ENCODE data around the gene CXCL11. TPM values are rescaled to one million over a fixed set of nuclear protein-coding genes. Genes with fewer than 3 reads are reported as not detected.
A peak's percentile ranks its signal among the peaks of the same experiment; 100 is the strongest.

CXCL11 gene
- total RNA-seq, 1 donor from 2014 or later = not detected

DNA sequence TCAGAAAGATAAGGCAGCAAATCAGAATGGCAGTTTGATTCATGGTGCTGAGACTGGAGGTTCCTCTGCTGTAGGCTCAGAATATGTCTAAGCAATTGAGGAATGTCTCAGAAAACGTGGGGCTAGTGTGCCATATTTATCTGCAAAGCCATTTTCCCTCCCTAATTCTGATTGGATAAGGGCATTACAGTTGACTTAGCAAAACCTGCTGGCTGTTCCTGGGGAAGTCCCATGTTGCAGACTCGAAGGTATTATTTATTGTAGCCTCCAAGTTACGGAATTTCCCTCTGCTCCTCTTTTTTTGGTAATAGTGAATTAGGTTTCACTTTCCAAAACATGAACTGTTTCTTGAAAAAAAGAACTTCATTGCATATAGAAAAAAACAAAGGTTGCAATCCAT, 12.5 kb downstream of the CXCL11 start, which contains the start of gene CXCL10:
TSS of gene CXCL10 (minus strand) at position 109 of the 400 bp plus-strand sequence. CDS start at position 43, 66 bp downstream.
- Mint-ChIP-seq H3K36me3 (ENCODE audit: low read depth) (no peaks in the 10 kb centered on the region), H3K27ac (no peak within 1 kb of the TSS), H3K4me3 (no peak within 1 kb of the TSS), H3K27me3 (no peaks in the 10 kb centered on the region), H3K9me3 (no peaks in the 10 kb centered on the region), H3K4me1 (peaks cover 29% of the 10 kb centered on the region)
- TF ChIP-seq, protein P1, sequence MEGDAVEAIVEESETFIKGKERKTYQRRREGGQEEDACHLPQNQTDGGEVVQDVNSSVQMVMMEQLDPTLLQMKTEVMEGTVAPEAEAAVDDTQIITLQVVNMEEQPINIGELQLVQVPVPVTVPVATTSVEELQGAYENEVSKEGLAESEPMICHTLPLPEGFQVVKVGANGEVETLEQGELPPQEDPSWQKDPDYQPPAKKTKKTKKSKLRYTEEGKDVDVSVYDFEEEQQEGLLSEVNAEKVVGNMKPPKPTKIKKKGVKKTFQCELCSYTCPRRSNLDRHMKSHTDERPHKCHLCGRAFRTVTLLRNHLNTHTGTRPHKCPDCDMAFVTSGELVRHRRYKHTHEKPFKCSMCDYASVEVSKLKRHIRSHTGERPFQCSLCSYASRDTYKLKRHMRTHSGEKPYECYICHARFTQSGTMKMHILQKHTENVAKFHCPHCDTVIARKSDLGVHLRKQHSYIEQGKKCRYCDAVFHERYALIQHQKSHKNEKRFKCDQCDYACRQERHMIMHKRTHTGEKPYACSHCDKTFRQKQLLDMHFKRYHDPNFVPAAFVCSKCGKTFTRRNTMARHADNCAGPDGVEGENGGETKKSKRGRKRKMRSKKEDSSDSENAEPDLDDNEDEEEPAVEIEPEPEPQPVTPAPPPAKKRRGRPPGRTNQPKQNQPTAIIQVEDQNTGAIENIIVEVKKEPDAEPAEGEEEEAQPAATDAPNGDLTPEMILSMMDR (IDR thresholded peaks at IDR 0.05) = no peak
- POLR2A ChIA-PET = interaction anchor here (1.0 kb wide), 1 partner anchor 27 kb away, joined by 3 read pairs; no protein-coding TSS in a partner anchor
- CTCF ChIA-PET = no interaction called here
- ATAC-seq (ENCODE audit: low read depth) = peak; percentile 66
- intact Hi-C loops (cut with micrococcal nuclease) = loop anchor here (2.0 kb wide), 2 partner anchors 15 to 37 kb away; no protein-coding TSS in a partner anchor
- DNase-seq = no peak

DNA sequence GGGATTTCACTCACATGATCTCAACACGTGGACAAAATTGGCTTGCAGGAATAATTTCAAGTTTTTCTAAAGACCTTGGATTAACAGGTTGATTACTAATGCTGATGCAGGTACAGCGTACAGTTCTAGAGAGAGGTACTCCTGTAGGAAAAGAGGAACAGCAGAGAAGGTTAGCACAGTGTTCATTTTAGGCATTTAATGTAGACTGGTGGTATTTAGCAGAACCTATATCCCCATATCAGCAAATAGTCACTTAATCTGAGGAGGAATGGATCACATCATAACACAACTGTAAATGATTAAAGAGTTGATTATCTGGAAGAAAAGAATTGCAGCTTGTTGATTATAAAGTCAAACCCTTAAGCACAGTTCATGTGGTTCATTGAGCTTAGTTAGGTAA, 13.2 kb downstream of the CXCL11 start:
- no peak overlapping the region for H3K4me3 Mint-ChIP-seq

DNA sequence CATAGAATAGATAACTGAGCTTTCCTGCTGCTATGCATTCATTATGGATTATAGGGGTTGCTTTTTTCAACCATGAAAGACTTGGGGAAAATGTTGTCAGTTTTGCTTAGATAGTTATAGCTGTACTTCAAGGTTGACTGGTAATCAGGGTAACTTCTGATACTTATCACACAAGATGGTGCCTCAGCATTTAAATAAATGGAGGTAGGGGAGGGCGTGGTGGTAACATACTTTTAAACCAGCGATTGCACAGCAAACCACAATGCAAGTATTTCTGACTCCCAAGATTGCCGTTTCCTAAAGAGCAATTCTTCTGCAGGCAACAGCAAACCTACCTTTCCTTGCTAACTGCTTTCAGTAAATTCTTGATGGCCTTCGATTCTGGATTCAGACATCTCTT, 13.8 kb downstream of the CXCL11 start:
- Mint-ChIP-seq H3K36me3 (ENCODE audit: low read depth) (no peaks in the 10 kb centered on the region), H3K27ac (no peak overlapping the region), H3K27me3 (no peaks in the 10 kb centered on the region), H3K4me1 (peaks cover 24% of the 10 kb centered on the region), H3K9me3 (no peaks in the 10 kb centered on the region), H3K4me3 (no peak overlapping the region)
- intact Hi-C loops (cut with micrococcal nuclease) = loop anchor here (2.0 kb wide), 2 partner anchors 13 to 39 kb away; no protein-coding TSS in a partner anchor
- DNase-seq (no peak), ATAC-seq (ENCODE audit: low read depth) (no peak)
- ChIA-PET POLR2A (no interaction called here), CTCF (no interaction called here)
- TF ChIP-seq, protein P1 (IDR thresholded peaks at IDR 0.05) = no peak

More for the DNA sequence above, 13.2 kb downstream of the CXCL11 start:
- Mint-ChIP-seq H3K36me3 (ENCODE audit: low read depth) (no peaks in the 10 kb centered on the region), H3K4me1 (peaks cover 24% of the 10 kb centered on the region), H3K27ac (no peak overlapping the region), H3K9me3 (no peaks in the 10 kb centered on the region), H3K27me3 (no peaks in the 10 kb centered on the region)
- DNase-seq (no peak), ATAC-seq (ENCODE audit: low read depth) (no peak)
- ChIA-PET POLR2A (no interaction called here), CTCF (no interaction called here)
- intact Hi-C loops (cut with micrococcal nuclease) = loop anchor here (2.0 kb wide), 2 partner anchors 14 to 38 kb away; no protein-coding TSS in a partner anchor
- TF ChIP-seq, protein P1 (IDR thresholded peaks at IDR 0.05) = no peak

DNA sequence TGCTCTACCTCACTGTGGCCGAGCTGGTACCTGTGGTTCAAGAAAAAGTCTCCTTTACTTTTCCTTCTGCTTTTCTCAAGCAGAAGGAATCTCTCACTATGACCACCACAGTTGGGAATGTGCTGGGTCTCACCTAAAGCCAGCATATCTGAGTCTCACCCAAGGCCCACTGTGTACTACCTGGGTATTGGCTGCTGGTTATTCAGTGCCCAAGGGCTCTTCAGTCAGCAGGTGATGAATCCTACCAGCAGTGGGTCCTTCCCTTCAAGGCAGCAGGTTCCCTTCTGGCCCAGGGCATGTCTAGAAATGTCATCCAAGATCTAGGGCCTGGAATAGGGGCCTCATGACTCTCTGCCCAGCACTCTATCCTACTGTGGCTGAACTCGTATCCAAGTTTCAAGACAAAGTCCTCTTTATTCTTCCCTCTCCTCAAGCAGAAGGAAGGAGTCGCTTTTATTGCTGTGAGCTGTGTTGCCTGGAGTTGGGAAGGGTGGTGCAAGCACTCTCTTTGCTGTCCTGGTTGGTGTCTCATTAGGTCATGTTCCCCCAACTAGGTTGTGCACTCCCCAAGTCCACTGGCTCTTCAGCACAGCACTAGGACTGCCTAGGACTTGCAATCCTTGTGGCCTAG, 18.7 kb downstream of the CXCL11 start:
- no peaks in the 10 kb centered on the region for H3K36me3 Mint-ChIP-seq (ENCODE audit: low read depth)
- ChIA-PET POLR2A (no interaction called here), CTCF (no interaction called here)
- no peak overlapping the region for H3K4me3 Mint-ChIP-seq
- no peak for DNase-seq
- TF ChIP-seq, protein P1 (IDR thresholded peaks at IDR 0.05) = no peak
- H3K27me3 Mint-ChIP-seq = no peaks in the 10 kb centered on the region
- intact Hi-C loops (cut with micrococcal nuclease) = no loop called here
- no peaks in the 10 kb centered on the region for H3K9me3 Mint-ChIP-seq
- H3K27ac Mint-ChIP-seq = no peak overlapping the region
- ATAC-seq (ENCODE audit: low read depth) = no peak
- H3K4me1 Mint-ChIP-seq = peaks cover 16% of the 10 kb centered on the region

DNA sequence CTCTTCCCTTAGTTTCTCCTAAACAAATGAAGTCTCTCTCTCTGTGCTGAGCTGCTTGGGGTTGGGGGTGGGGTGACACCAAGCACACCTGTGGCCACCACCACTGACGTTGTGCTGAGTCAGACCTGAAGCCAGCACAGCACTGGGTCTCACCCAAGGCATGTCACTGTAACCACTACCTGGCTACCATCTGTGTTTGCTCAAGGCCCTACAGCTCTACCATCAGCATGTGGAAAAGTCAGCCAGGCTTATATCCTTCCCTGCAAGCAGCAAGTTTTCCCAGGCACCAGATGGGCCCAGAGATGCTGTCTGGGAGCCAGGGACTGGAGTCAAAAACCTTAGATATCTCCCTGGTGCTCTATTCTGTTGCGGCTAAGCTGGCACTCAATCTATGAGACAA, 19.5 kb downstream of the CXCL11 start:
- Mint-ChIP-seq H3K9me3 (no peaks in the 10 kb centered on the region), H3K27ac (no peak overlapping the region), H3K36me3 (ENCODE audit: low read depth) (no peaks in the 10 kb centered on the region), H3K27me3 (no peaks in the 10 kb centered on the region), H3K4me1 (peaks cover 20% of the 10 kb centered on the region), H3K4me3 (no peak overlapping the region)
- ChIA-PET POLR2A (no interaction called here), CTCF (no interaction called here)
- DNase-seq (no peak), ATAC-seq (ENCODE audit: low read depth) (peak; percentile 34)
- intact Hi-C loops (cut with micrococcal nuclease) = no loop called here
- TF ChIP-seq, protein P1 (IDR thresholded peaks at IDR 0.05) = no peak
